ENCODE data around the gene TACC2. TPM values are rescaled to one million over a fixed set of nuclear protein-coding genes. Genes with fewer than 3 reads are reported as not detected.

Gene TACC2
- total RNA-seq, 2 experiments from 2014 or later: not detected

DNA sequence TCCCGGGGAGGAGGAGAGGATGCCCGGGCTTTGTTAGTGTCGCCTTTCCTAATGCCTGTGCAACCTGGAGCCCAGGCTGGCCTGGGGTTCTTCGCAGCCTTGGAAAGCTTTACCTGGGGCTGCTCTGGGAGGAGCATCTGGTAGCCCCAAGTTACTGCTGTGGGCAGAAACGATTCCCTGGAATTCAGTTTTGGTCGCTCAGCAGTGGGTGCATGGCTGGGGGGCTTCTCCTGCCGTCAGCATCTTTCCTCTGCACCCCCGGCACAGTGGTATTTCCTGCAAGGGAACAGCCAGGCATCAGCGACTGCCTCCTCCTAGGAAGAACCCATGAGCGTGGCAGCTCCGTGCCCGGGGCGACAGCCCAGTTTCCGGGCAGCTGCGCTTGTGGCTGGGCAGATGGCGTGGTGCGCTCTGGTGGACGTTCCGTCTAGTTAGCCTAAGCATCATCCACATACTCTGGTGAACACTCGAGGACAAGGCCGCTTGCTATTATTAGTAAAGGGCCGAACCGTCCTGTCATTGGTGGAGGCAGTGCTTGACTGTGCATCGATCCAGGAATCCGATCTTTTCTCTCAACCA, 175.1 kb downstream of the TACC2 start:
- H3K27me3 ChIP-seq (ENCODE audit: control insufficient read depth in 1 of 2, insufficient read depth in 2 of 2, low read length in 2 of 2): peaks cover 25 to 61% of the 10 kb centered on the region in 2 experiments
- POLR2A ChIA-PET: no interaction called here

GRCh38 chr10:122164815-122165483, 176.0 kb downstream of the TACC2 start:
- intact Hi-C loops (cut with DNase I, micrococcal nuclease): no loop called here

More for the DNA sequence above, 175.1 kb downstream of the TACC2 start:
- no peak for DNase-seq
- H3K4me3 ChIP-seq (ENCODE audit: low read length): no peak overlapping the region
- H3K9me3 ChIP-seq (ENCODE audit: control insufficient read depth in 1 of 2, insufficient read depth in 1 of 2, low read length in 2 of 2): peaks cover 0 to 15% of the 10 kb centered on the region in 2 experiments
- H3K4me1 Mint-ChIP-seq (ENCODE audit: low read depth): peaks cover 10% of the 10 kb centered on the region
- H3K4me1 ChIP-seq (ENCODE audit: insufficient read depth, low read length): peaks cover 10% of the 10 kb centered on the region
- peaks cover 93% of the 10 kb centered on the region for H3K27me3 Mint-ChIP-seq
- ATAC-seq (ENCODE audit: poor library complexity): no peak
- intact Hi-C loops (cut with DNase I, micrococcal nuclease): no loop called here
- H3K4me3 Mint-ChIP-seq: no peak overlapping the region
- H3K27ac ChIP-seq (ENCODE audit: low read depth in 1 of 2, low read length in 2 of 2): no peak overlapping the region
- no peak for TF ChIP-seq CTCF (IDR thresholded peaks at IDR 0.05)
- no peaks in the 10 kb centered on the region for H3K36me3 Mint-ChIP-seq (ENCODE audit: low read depth)
- no peak overlapping the region for H3K27ac Mint-ChIP-seq
- CTCF ChIA-PET: no interaction called here
- no peaks in the 10 kb centered on the region for H3K9me3 Mint-ChIP-seq
- no peaks in the 10 kb centered on the region for H3K36me3 ChIP-seq (ENCODE audit: insufficient read depth, low read length)

DNA sequence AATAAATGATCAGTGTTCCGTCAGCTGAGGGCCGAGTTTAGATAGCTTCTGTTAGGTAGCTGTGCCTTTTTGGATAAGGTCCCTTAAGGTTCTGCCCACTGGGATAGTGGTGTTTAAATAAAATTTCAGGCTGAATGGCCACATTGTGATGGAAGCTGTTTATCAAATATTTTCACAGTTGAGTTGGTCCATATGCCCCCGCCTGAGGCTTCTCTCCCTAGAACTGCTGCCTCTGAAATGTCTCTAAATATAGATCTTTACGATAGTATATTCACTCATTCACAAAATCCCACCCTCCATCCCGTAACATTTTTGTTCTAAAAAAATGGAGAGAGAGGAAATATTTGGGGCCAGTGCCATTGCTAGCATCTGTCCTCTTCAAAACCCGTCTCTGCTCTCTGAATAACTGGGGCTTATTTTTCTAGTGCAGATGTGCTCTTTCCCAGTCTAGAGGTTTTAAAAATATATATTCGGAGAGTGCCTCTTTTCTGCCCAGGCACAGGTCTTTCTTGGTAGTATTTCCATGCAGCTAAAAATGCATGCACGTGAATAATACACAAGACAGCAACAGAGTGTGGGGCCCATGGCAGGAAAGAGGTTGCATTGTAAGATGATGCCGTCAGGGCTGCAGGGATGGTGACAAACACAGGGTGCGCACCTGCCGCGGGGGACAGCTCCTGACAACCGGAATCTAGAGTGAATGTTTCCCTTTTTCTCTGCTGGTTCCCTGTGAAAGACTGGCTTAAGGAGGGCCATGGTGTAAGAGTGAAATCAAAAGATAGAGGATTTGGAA, 176.7 kb downstream of the TACC2 start:
- ATAC-seq (ENCODE audit: poor library complexity): no peak
- no peak for TF ChIP-seq CTCF (IDR thresholded peaks at IDR 0.05)
- Mint-ChIP-seq H3K4me3 (no peak overlapping the region), H3K9me3 (no peaks in the 10 kb centered on the region), H3K4me1 (ENCODE audit: low read depth) (peaks cover 10% of the 10 kb centered on the region), H3K27ac (no peak overlapping the region), H3K27me3 (peaks cover 78% of the 10 kb centered on the region), H3K36me3 (ENCODE audit: low read depth) (no peaks in the 10 kb centered on the region)
- Histone ChIP-seq H3K4me1 (ENCODE audit: insufficient read depth, low read length) (peaks cover 10% of the 10 kb centered on the region), H3K9me3 (ENCODE audit: control insufficient read depth in 1 of 2, insufficient read depth in 1 of 2, low read length in 2 of 2) (peaks cover 0 to 18% of the 10 kb centered on the region in 2 experiments), H3K36me3 (ENCODE audit: insufficient read depth, low read length) (no peaks in the 10 kb centered on the region), H3K4me3 (ENCODE audit: low read length) (no peak overlapping the region), H3K27me3 (ENCODE audit: control insufficient read depth in 1 of 2, insufficient read depth in 2 of 2, low read length in 2 of 2) (peaks cover 25 to 57% of the 10 kb centered on the region in 2 experiments), H3K27ac (ENCODE audit: low read depth in 1 of 2, low read length in 2 of 2) (no peak overlapping the region)
- ChIA-PET POLR2A (no interaction called here), CTCF (no interaction called here)
- intact Hi-C loops (cut with DNase I, micrococcal nuclease): no loop called here
- no peak for DNase-seq

More at GRCh38 chr10:122164815-122165483, 176.0 kb downstream of the TACC2 start:
- ATAC-seq (ENCODE audit: poor library complexity) (no peak), DNase-seq (no peak)
- peaks cover 25 to 61% of the 10 kb centered on the region in 2 experiments for H3K27me3 ChIP-seq (ENCODE audit: control insufficient read depth in 1 of 2, insufficient read depth in 2 of 2, low read length in 2 of 2)
- no peaks in the 10 kb centered on the region for H3K36me3 ChIP-seq (ENCODE audit: insufficient read depth, low read length)
- H3K4me3 ChIP-seq (ENCODE audit: low read length): no peak overlapping the region
- H3K9me3 ChIP-seq (ENCODE audit: control insufficient read depth in 1 of 2, insufficient read depth in 1 of 2, low read length in 2 of 2): peaks cover 0 to 15% of the 10 kb centered on the region in 2 experiments
- Mint-ChIP-seq H3K27me3 (peaks cover 85% of the 10 kb centered on the region), H3K4me3 (no peak overlapping the region), H3K36me3 (ENCODE audit: low read depth) (no peaks in the 10 kb centered on the region), H3K4me1 (ENCODE audit: low read depth) (peaks cover 10% of the 10 kb centered on the region), H3K9me3 (no peaks in the 10 kb centered on the region), H3K27ac (no peak overlapping the region)
- H3K27ac ChIP-seq (ENCODE audit: low read depth in 1 of 2, low read length in 2 of 2): no peak overlapping the region
- ChIA-PET POLR2A (no interaction called here), CTCF (no interaction called here)
- H3K4me1 ChIP-seq (ENCODE audit: insufficient read depth, low read length): peaks cover 10% of the 10 kb centered on the region
- TF ChIP-seq CTCF (IDR thresholded peaks at IDR 0.05): no peak
